HepG2 (cell line): ENCODE measurements around the gene TGFBR1. TPM values are rescaled to one million over a fixed set of nuclear protein-coding genes. Genes with fewer than 3 reads are reported as not detected.

Source experiments
- ATAC-seq: fragments of 200-7000 bp; cut with Tn5 transposase; 3 replicates; pipeline ENCODE4 v1.9.1; 2020; ENCODE audit warnings: mild to moderate bottlenecking, moderate library complexity
- Bru-seq: library from RNA; stranded (reverse); fragments of 400-500 nt; gene quantifications from one replicate; lab custom pipeline; 2021; lab: Mats Ljungman, UMichigan
- BruChase-seq, 2 experiments: library from RNA; stranded (reverse); fragments of 400-500 nt; gene quantifications; one replicate each; lab custom pipeline; 2021; lab: Mats Ljungman, UMichigan
- BruUV-seq: library from RNA; stranded (reverse); fragments of 400-500 nt; replicated peaks from 2 replicates; lab custom pipeline; 2021; lab: Mats Ljungman, UMichigan
- CTCF ChIA-PET: fragments of 300-600 bp; formaldehyde crosslinking; extraction: SDS; loops from one replicate; lab custom pipeline; 2021; ENCODE audit warnings: low total read pairs, inconsistent platforms, low intra/inter-chr PET ratio; lab: Yijun Ruan, JAX
- POLR2A ChIA-PET: fragments of 350-600 bp; sonication (Branson Sonifier 250); formaldehyde crosslinking; loops from one replicate; lab custom pipeline; 2020; ENCODE audit warnings: antibody characterized with exemption, inconsistent platforms; lab: Yijun Ruan, JAX
- DNase-seq: peaks from one replicate; pipeline ENCODE4 v3.0.0-alpha.2; 2015; ENCODE audit warnings: low spot score
- FAIRE-seq: peaks from 3 replicates; lab custom pipeline; 2011; peaks lifted over from hg19 to GRCh38; lab: Jason Lieb, UNC
- H2AFZ ChIP-seq: one replicate; pipeline ENCODE4 v1.6.1; 2011; ENCODE audit warnings: low read length, inconsistent platforms
- H3K27ac ChIP-seq: fragments of 300-600 bp; 3 replicates; pipeline ENCODE4 v1.8.0; 2011; ENCODE audit warnings: mixed run types, mild to moderate bottlenecking, mixed read lengths, low read length, inconsistent platforms; ENCODE audit not compliant: insufficient read depth; ENCODE audit errors: extremely low read length
- H3K27me3 ChIP-seq, 2 experiments: fragments of 200-600 bp in 1 of 2; 2 replicates in 1 of 2; 3 replicates in 1 of 2; pipeline versions ENCODE4 v1.6.0 to v1.8.0; 2011; ENCODE audit warnings: low read length in 2 of 2, mild to moderate bottlenecking in 2 of 2, moderate library complexity in 2 of 2, inconsistent platforms in 1 of 2; ENCODE audit not compliant: insufficient read depth in 2 of 2, control insufficient read depth in 1 of 2
- H3K36me3 ChIP-seq, 2 experiments: fragments of 200-600 bp in 1 of 2; replicated peaks in 1 of 2; 2 replicates in 1 of 2; 3 replicates in 1 of 2; pipeline versions ENCODE4 v1.5.1 to v1.8.0; 2011; ENCODE audit warnings: low read length in 2 of 2, inconsistent platforms in 1 of 2; ENCODE audit not compliant: insufficient read depth in 2 of 2, control insufficient read depth in 1 of 2
- H3K4me1 ChIP-seq: 2 replicates; pipeline ENCODE4 v1.5.1; 2012; ENCODE audit warnings: low read length, inconsistent platforms; ENCODE audit not compliant: insufficient read depth
- H3K4me2 ChIP-seq: 2 replicates; pipeline ENCODE4 v1.6.0; 2011; ENCODE audit warnings: low read depth, low read length, inconsistent platforms
- H3K4me3 ChIP-seq, 3 experiments: fragments of 200-600 bp in 1 of 3; sonication (generic), shearing (Covaris generic) in 1 of 3; replicated peaks in 1 of 3; 2 replicates each; pipeline ENCODE4 v1.5.1; 2011 to 2016; ENCODE audit warnings: low read length in 3 of 3, inconsistent platforms in 2 of 3, low read depth in 2 of 3, mild to moderate bottlenecking in 2 of 3, control low read depth in 1 of 3, mixed read lengths in 1 of 3; ENCODE audit not compliant: insufficient read depth in 1 of 3
- H3K79me2 ChIP-seq: one replicate; pipeline ENCODE4 v1.6.1; 2011; ENCODE audit warnings: low read length, inconsistent platforms; ENCODE audit not compliant: insufficient read depth
- H3K9ac ChIP-seq: 2 replicates; pipeline ENCODE4 v1.6.0; 2011; ENCODE audit warnings: mild to moderate bottlenecking, low read depth, low read length, inconsistent platforms; ENCODE audit not compliant: insufficient read depth
- H3K9me3 ChIP-seq: 2 replicates; pipeline ENCODE4 v1.5.1; 2012; ENCODE audit warnings: mild to moderate bottlenecking, low read length
- H4K20me1 ChIP-seq: 2 replicates; pipeline ENCODE4 v1.6.0; 2011; ENCODE audit warnings: inconsistent platforms, mild to moderate bottlenecking, low read length, moderate library complexity; ENCODE audit not compliant: insufficient read depth
- ATF7-NPFF ChIP-seq: sonication (generic); formaldehyde crosslinking; IDR thresholded peaks from 2 replicates; pipeline ENCODE4 v1.8.1; 2023; ENCODE audit warnings: mild to moderate bottlenecking, low read depth, missing genetic modification reagents, moderate library complexity
- CREB3 ChIP-seq: sonication (generic); formaldehyde crosslinking; IDR thresholded peaks from 2 replicates; pipeline ENCODE4 v1.5.0; 2020; ENCODE audit warnings: missing genetic modification reagents
- GABPB1 ChIP-seq: IDR thresholded peaks from 2 replicates; pipeline ENCODE4 v1.6.1; 2016; ENCODE audit warnings: mild to moderate bottlenecking, missing genetic modification reagents, moderate library complexity, missing compliant biosample characterization
- HMG20B ChIP-seq: conservative IDR thresholded peaks from 2 replicates; pipeline ENCODE4 v1.6.1; 2016; ENCODE audit warnings: missing genetic modification reagents, missing compliant biosample characterization
- MXI1 ChIP-seq: IDR thresholded peaks from 3 replicates; pipeline ENCODE4 v1.6.1; 2012; ENCODE audit warnings: low read depth, low read length, inconsistent platforms, borderline replicate concordance
- PHF21A ChIP-seq: sonication (generic); formaldehyde crosslinking; IDR thresholded peaks from 2 replicates; pipeline ENCODE4 v1.5.0; 2020; ENCODE audit warnings: mild to moderate bottlenecking, missing genetic modification reagents
- RFXAP ChIP-seq: sonication (generic); formaldehyde crosslinking; IDR thresholded peaks from 2 replicates; pipeline ENCODE4 v1.4.0; 2020; ENCODE audit warnings: missing genetic modification reagents, borderline replicate concordance
- SMYD3 ChIP-seq: sonication (generic); formaldehyde crosslinking; IDR thresholded peaks from 2 replicates; pipeline ENCODE4 v1.8.1; 2023; ENCODE audit warnings: mild to moderate bottlenecking, missing genetic modification reagents
- TERF1 ChIP-seq: sonication (generic); formaldehyde crosslinking; IDR thresholded peaks from 2 replicates; pipeline ENCODE4 v1.8.0; 2022; ENCODE audit warnings: mild to moderate bottlenecking, missing genetic modification reagents, moderate library complexity
- ZFX ChIP-seq: sonication (generic); formaldehyde crosslinking; IDR thresholded peaks from 2 replicates; pipeline ENCODE4 v1.4.0; 2020; ENCODE audit warnings: mild to moderate bottlenecking, low read depth, missing genetic modification reagents, moderate library complexity
- ZNF281 ChIP-seq: sonication (generic); formaldehyde crosslinking; IDR thresholded peaks from 2 replicates; pipeline ENCODE4 v1.4.0; 2020; ENCODE audit warnings: missing genetic modification reagents, borderline replicate concordance
- whole genome bisulfite sequencing: methylation state at CpG from one replicate; pipeline ENCODE4 v1.1.6; 2017; ENCODE audit warnings: low lambda C conversion rate; 5-methylcytosine and 5-hydroxymethylcytosine counted together
- in situ Hi-C: cut with HindIII; loops from 2 replicates; pipeline ENCODE4 v1.10.0; 2017; ENCODE audit warnings: low pct_unique_long_range_greater_than_20kb; ENCODE audit not compliant: extremely low pct_ligation_motif_present
- intact Hi-C: fragments of 100-400 bp; cut with micrococcal nuclease; formaldehyde crosslinking; loops from one replicate; pipeline ENCODE4 v1.10.0; 2022; ENCODE audit not compliant: unreplicated experiment
- long read RNA-seq, 2 experiments: library from RNA in 1 of 2; library from polyadenylated mRNA in 1 of 2; stranded (forward) in 1 of 2; unstranded in 1 of 2; transcript quantifications; one replicate each; pipeline ENCODE4 v2.0.0, GENCODE V29; 2019 to 2022
- polyA minus RNA-seq, 3 experiments: library from RNA; depleted of rRNA, polyadenylated mRNA; stranded (reverse); fragments of >200 nt; gene quantifications; 2 replicates each; pipeline ENCODE4 v1.2.3, GENCODE V29; 2011; ENCODE audit warnings: low replicate concordance in 1 of 3
- polyA plus RNA-seq, 8 experiments: library from polyadenylated mRNA; depleted of rRNA in 3 of 8; stranded (reverse) in 7 of 8; unstranded in 1 of 8; fragments of >200 nt; fragmentation: Illumina TruSeq in 4 of 8; extraction: Trizol in 4 of 8; gene quantifications; 2 replicates each; pipeline versions ENCODE4 v1.2.1 to v1.2.3, GENCODE V29; 2011 to 2016; ENCODE audit warnings: low read depth in 4 of 8, missing spikeins in 1 of 8, mixed read lengths in 1 of 8; ENCODE audit not compliant: insufficient read depth in 1 of 8
- total RNA-seq, 5 experiments: library from RNA; depleted of rRNA; stranded (reverse); fragments of >200 nt; fragmentation: Illumina TruSeq; extraction: Trizol; gene quantifications; 2 replicates each; pipeline ENCODE4 v1.2.3, GENCODE V29; 2016; ENCODE audit warnings: low read depth in 1 of 5

The TGFBR1 gene
- total RNA-seq (2016; rRNA removed; fragmentation: Illumina TruSeq; extraction: Trizol) (21.2 and 23.9 TPM in 2 replicates), polyA plus RNA-seq (2011; rRNA removed) (16.8 and 16.9 TPM in 2 replicates), polyA minus RNA-seq (2011; rRNA and poly(A)+ RNA removed; ENCODE audit: low replicate concordance) (103 and 225 TPM in 2 replicates), Bru-seq, nascent RNA (percentile 81 among the genes with signal in this experiment), BruChase-seq, experiment 1, labeled RNA remaining after a 6-hour chase (percentile 89 among the genes with signal in this experiment), BruChase-seq, experiment 2, labeled RNA remaining after a 2-hour chase (percentile 84 among the genes with signal in this experiment)
- 5.6 and 5.9 TPM in 2 replicates for total RNA-seq (2016; cell fraction: cytosol; rRNA removed; fragmentation: Illumina TruSeq; extraction: Trizol; ENCODE audit: low read depth)
- total RNA-seq (2016; cell fraction: insoluble cytoplasmic fraction; rRNA removed; fragmentation: Illumina TruSeq; extraction: Trizol): 18.4 and 22.1 TPM in 2 replicates
- 14.2 and 17.5 TPM in 2 replicates for total RNA-seq (2016; cell fraction: membrane; rRNA removed; fragmentation: Illumina TruSeq; extraction: Trizol)
- 21.2 and 24.6 TPM in 2 replicates for total RNA-seq (2016; cell fraction: nucleus; rRNA removed; fragmentation: Illumina TruSeq; extraction: Trizol)
- 7.4 and 11.8 TPM in 2 replicates for polyA plus RNA-seq (2011; cell fraction: cytosol; rRNA removed)
- polyA plus RNA-seq (2011; cell fraction: nucleus; rRNA removed): 5.4 and 6.2 TPM in 2 replicates
- 10.1 and 10.7 TPM in 2 replicates for polyA plus RNA-seq (2012)
- polyA plus RNA-seq (2016; cell fraction: cytosol; fragmentation: Illumina TruSeq; extraction: Trizol; ENCODE audit: low read depth): 0.79 and 1.2 TPM in 2 replicates
- polyA plus RNA-seq (2016; cell fraction: insoluble cytoplasmic fraction; fragmentation: Illumina TruSeq; extraction: Trizol; ENCODE audit: low read depth): 10.0 and 10.3 TPM in 2 replicates
- polyA plus RNA-seq (2016; cell fraction: membrane; fragmentation: Illumina TruSeq; extraction: Trizol; ENCODE audit: low read depth): 3.4 and 3.9 TPM in 2 replicates
- 16.7 and 17.0 TPM in 2 replicates for polyA plus RNA-seq (2016; cell fraction: nucleus; fragmentation: Illumina TruSeq; extraction: Trizol; ENCODE audit: insufficient read depth, low read depth)
- 40.2 and 45.8 TPM in 2 replicates for polyA minus RNA-seq (2011; cell fraction: cytosol; rRNA and poly(A)+ RNA removed)
- 22.3 and 22.5 TPM in 2 replicates for polyA minus RNA-seq (2011; cell fraction: nucleus; rRNA and poly(A)+ RNA removed)
- long read RNA-seq, experiment 1: 0 reads
- long read RNA-seq, experiment 2, full-length matches to known transcripts: 1 of 22 reads
- long read RNA-seq, experiment 2, partial matches to known transcripts: 0 of 22 reads
- long read RNA-seq, experiment 2, other reads (novel, unspliced or antisense): 21 of 22 reads

- Histone ChIP-seq H3K36me3 (no peaks in the 10 kb centered on the region), H2AFZ (peak within 1 kb of the TSS; percentile 56), H3K27me3 (no peaks in the 10 kb centered on the region; a peak in 1 of 5 replicates), H3K4me2 (peak within 1 kb of the TSS; percentile 100), H3K79me2 (peaks cover 20% of the 10 kb centered on the region), H3K4me1 (peaks cover 41% of the 10 kb centered on the region), H4K20me1 (no peaks in the 10 kb centered on the region), H3K4me3 (peak within 1 kb of the TSS; percentile 65 to 86 (median 78)), H3K9ac (peak within 1 kb of the TSS; percentile 71), H3K27ac (peak within 1 kb of the TSS; percentile 46), H3K9me3 (no peaks in the 10 kb centered on the region)
- intact Hi-C loops: loop anchor here (1.0 kb wide), 1 partner anchor 256 kb away; no protein-coding TSS in a partner anchor
- ChIA-PET POLR2A (interaction anchor here (0.6 to 1.9 kb wide), 4 partner anchors 12 to 802 kb away, joined by 3 to 7 read pairs (median 4); partner anchors contain the start of genes ALG2 and SEC61B), CTCF (no interaction called here)
- no TSS peak for BruUV-seq
- WGBS: 2% methylated on average over 7 of the region's 60 CpGs
- peak; percentile 78 for DNase-seq
- ATAC-seq: peak; percentile 91
- FAIRE-seq: no peak
- in situ Hi-C loops: no loop called here
- TF ChIP-seq CREB3 (CRISPR knock-in tag): peak; percentile 40; the same call in 1 of the 2 replicates
- TF ChIP-seq PHF21A (CRISPR knock-in tag): peak; percentile 18; the same call in 1 of the 2 replicates
- peak; percentile 32; the same call in 1 of the 2 replicates for TF ChIP-seq ATF7-NPFF (CRISPR knock-in tag)
- TF ChIP-seq TERF1: no peak
- TF ChIP-seq RFXAP: 0 out of 2 replicates have a peak, but pooled peaks have one; percentile 21
- TF ChIP-seq ZNF281 (CRISPR knock-in tag): no peak
- TF ChIP-seq SMYD3: no peak
- TF ChIP-seq HMG20B (CRISPR knock-in tag): no peak
- TF ChIP-seq ZFX (CRISPR knock-in tag): peak; percentile 71
- peak; percentile 36; the same call in 1 of the 2 replicates for TF ChIP-seq GABPB1
- TF ChIP-seq MXI1: peak; percentile 54; the same call in 1 of the 3 replicates
Observed at GRCh38 chr9:99104459-99105151, at the start of gene TGFBR1. Gene TGFBR1 (plus strand): TSS chr9:99105113. CDS start chr9:99105206, 93 bp downstream.
